ENCODE results near the gene GPX2.

- TF ChIP-seq CTCF (IDR thresholded peaks at IDR 0.05) (no peak), ZFX (IDR thresholded peaks at IDR 0.05; ENCODE audit: borderline replicate concordance) (no peak)
Observed at GRCh38 chr14:64958201-64958600, 15.7 kb upstream of the GPX2 start.

Measured in 22Rv1 (cell line).